BJ (cell line): ENCODE measurements around the gene TSC22D1. TPM values are rescaled to one million over a fixed set of nuclear protein-coding genes. Genes with fewer than 3 reads are reported as not detected.

Source experiments
- CTCF ChIA-PET: fragments of 350-600 bp; formaldehyde crosslinking; extraction: SDS; loops from one replicate; lab custom pipeline; 2021; ENCODE audit warnings: antibody characterized with exemption, inconsistent platforms; lab: Yijun Ruan, JAX
- POLR2A ChIA-PET: fragments of 300-600 bp; sonication (Branson Sonifier 250); formaldehyde crosslinking; extraction: SDS; loops from one replicate; lab custom pipeline; 2021; ENCODE audit warnings: antibody characterized with exemption; lab: Charles Lee
- DNase-seq: peaks from one replicate; pipeline ENCODE4 v3.0.0-alpha.2; 2011; ENCODE audit warnings: low read depth
- H3K27me3 ChIP-seq: 2 replicates; pipeline ENCODE4 v1.6.0; 2011; ENCODE audit warnings: low read length; ENCODE audit not compliant: control insufficient read depth, insufficient read depth
- H3K36me3 ChIP-seq: 2 replicates; pipeline ENCODE4 v1.5.1; 2011; ENCODE audit warnings: low read length; ENCODE audit not compliant: control insufficient read depth, insufficient read depth
- H3K4me3 ChIP-seq: 2 replicates; pipeline ENCODE4 v1.5.1; 2011; ENCODE audit warnings: low read depth, mild to moderate bottlenecking, control low read depth, low read length
- polyA plus RNA-seq: library from polyadenylated mRNA; depleted of rRNA; stranded (reverse); fragments of >200 nt; gene quantifications from 2 replicates; pipeline ENCODE4 v1.2.3, GENCODE V29; 2011
- TF ChIP-seq, protein P1 (sequence below): IDR thresholded peaks from 2 replicates; pipeline ENCODE4 v1.5.1; 2011; ENCODE audit warnings: low read depth, mild to moderate bottlenecking, control low read depth, inconsistent platforms, low read length, moderate library complexity; ENCODE audit not compliant: insufficient read depth

TSC22D1 gene
- polyA plus RNA-seq, 1 experiment, result 33.5 TPM

DNA sequence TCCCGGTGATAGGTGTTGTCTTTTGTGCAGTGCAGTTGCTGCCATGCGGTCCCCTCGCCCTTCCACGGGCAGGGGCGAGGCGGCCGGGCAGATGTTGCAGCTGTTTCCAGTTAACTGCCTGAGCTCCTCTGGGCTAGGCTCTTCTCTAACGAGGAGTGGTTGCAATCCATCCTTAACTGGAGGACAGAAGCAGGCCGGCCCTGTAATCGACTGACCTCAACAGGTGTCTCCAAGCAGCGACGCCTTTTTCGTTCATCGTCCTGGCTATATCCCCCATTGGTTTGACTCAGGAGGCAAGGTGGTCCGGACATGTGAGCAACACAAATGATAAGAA, 1.9 kb upstream of the TSC22D1 start:
- TF ChIP-seq, protein P1, sequence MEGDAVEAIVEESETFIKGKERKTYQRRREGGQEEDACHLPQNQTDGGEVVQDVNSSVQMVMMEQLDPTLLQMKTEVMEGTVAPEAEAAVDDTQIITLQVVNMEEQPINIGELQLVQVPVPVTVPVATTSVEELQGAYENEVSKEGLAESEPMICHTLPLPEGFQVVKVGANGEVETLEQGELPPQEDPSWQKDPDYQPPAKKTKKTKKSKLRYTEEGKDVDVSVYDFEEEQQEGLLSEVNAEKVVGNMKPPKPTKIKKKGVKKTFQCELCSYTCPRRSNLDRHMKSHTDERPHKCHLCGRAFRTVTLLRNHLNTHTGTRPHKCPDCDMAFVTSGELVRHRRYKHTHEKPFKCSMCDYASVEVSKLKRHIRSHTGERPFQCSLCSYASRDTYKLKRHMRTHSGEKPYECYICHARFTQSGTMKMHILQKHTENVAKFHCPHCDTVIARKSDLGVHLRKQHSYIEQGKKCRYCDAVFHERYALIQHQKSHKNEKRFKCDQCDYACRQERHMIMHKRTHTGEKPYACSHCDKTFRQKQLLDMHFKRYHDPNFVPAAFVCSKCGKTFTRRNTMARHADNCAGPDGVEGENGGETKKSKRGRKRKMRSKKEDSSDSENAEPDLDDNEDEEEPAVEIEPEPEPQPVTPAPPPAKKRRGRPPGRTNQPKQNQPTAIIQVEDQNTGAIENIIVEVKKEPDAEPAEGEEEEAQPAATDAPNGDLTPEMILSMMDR, result no peak
- CTCF ChIA-PET, result interaction anchor here (0.5 to 0.6 kb wide), 2 partner anchors 25 to 389 kb away, joined by 3 read pairs; no protein-coding TSS in a partner anchor
- POLR2A ChIA-PET, result no interaction called here
- H3K4me3 ChIP-seq, result peak overlapping the region; percentile 92
- DNase-seq, result no peak
- 0 out of 2 replicates have a peak, but pooled peaks cover 1% of the 10 kb centered on the region for H3K36me3 ChIP-seq
- H3K27me3 ChIP-seq, result no peaks in the 10 kb centered on the region

DNA sequence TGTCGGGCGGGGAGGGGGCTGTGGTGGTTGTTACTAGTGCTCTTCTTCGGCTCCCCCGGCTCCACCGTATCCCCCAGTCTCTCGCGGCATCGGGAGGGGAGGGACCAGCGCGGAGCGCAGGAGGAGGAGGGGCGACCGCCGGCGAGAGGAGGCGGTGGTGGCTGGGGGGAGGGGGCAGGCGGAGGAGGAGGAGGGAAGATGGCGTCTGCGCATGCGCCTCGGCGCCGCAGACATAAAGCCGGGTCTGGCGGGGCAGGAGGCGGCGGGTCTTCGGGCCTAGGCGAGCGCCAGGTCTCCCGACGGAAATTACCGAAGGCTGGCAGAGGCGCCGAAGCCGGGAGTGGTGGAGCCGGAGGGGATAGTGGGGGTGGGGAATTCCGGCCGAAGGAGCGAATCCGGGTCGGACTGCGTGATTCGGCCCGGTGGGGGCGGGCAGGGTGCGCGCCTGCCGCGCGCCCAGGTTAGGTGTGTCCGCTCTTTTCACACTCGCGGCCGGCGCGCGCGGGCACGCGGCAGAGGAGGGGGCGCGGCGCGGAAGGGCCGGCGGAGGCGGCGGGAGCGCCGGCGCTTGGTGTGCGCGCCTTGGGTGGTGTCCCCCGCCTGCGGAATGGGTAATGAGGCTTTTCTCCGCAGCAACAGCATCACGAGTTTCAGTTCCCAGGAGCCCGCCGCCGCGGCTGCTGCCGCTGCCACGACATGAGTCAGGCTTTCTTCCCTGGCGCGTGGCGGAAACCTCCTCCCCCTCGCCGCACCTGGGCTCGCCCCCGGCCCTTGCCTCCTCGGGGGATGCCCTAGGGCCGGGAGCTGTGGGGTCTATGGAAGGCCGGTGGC, 1.3 kb upstream of the TSC22D1 start:
- DNase-seq, result peak; percentile 72
- peak overlapping the region; percentile 92 for H3K4me3 ChIP-seq
- ChIA-PET POLR2A (no interaction called here), CTCF (no interaction called here)
- 0 out of 2 replicates have a peak, but pooled peaks cover 1% of the 10 kb centered on the region for H3K36me3 ChIP-seq
- TF ChIP-seq, protein P1, result no peak
- H3K27me3 ChIP-seq, result no peaks in the 10 kb centered on the region

DNA sequence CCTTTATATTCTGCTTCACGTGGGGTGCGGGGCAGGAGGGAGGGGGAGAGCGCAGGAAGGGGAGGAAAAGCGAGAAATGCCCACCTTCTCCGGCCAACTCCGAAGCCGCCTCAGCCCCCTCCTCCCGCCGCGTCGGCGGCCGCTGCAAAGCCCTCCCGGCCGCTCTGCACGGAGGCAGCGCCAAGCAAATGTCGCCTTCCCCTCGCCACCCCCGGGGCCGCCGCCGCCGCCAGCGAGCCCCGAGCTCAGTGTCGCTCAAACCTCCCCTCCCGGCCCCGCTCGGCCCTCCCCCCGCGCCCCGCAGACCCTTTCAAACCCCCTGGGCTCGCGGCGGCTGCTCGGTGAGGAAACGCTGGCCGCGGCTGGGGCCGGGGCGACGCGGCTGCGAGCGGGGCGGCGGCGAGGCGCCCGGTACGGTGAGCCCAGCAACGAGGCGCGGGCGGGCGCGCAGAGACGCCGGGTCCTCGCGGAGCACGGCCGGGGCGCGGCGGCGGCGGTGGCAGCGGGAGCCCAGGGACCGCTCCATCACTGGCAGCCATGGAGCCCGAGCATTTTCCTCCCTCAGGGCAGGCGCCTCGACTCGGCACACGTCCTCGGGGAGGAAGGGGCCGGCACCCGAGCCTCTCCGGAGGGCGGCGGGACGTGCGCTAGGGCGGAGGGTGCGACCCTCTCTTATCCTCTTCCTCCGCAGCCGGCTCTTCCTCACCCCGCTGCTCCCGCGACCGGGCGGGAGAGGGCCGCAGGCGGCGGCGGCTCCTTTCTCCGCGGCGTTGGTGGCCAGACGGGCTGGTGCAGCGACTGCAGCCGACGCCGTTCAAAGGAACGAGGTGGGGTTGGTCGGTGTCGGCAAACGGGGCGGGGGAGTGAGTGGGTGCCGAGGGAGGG, 463 bp upstream of the TSC22D1 start:
- CTCF ChIA-PET, result no interaction called here
- POLR2A ChIA-PET, result interaction anchor here (0.7 kb wide), 1 partner anchor 103 kb away, joined by 4 read pairs; no protein-coding TSS in a partner anchor
- TF ChIP-seq, protein P1, result no peak
- Histone ChIP-seq H3K27me3 (no peaks in the 10 kb centered on the region), H3K4me3 (peak overlapping the region; percentile 92), H3K36me3 (0 out of 2 replicates have a peak, but pooled peaks cover 1% of the 10 kb centered on the region)
- no peak for DNase-seq

DNA sequence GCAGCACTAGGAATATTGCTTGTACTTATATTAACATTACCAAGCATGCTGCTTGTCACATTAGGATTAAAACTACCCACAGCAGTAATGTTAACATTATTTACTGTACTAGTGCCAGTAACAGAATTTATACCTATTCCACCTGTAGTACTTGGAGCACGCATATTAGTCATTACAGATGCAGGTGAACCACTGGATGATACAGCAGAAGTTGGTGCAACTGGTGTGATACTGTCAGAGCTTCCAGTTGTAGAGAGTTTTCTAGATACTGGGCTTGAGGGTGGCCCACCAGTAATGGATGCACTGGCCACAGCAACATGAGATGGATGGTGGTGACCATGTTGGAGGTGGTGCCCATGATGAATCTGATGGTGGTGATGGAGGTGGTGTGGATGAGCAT, 1.1 kb downstream of the TSC22D1 start:
- Histone ChIP-seq H3K4me3 (peak overlapping the region; percentile 92), H3K36me3 (0 out of 2 replicates have a peak, but pooled peaks cover 1% of the 10 kb centered on the region), H3K27me3 (no peaks in the 10 kb centered on the region)
- ChIA-PET CTCF (interaction anchor here (1.0 to 2.1 kb wide), 7 partner anchors 21 to 378 kb away, joined by 3 to 6 read pairs (median 4); no protein-coding TSS in a partner anchor), POLR2A (no interaction called here)
- TF ChIP-seq, protein P1, result no peak
- no peak for DNase-seq
